ENCODE measurements around the gene AKR1D1. TPM values are rescaled to one million over a fixed set of nuclear protein-coding genes. Genes with fewer than 3 reads are reported as not detected.
A peak's percentile ranks its signal among the peaks of the same experiment; 100 is the strongest.

Gene AKR1D1
- total and polyA plus RNA-seq, 2 donors (not counting 1 experiment from before 2014, with no cell fraction given) = not detected

DNA sequence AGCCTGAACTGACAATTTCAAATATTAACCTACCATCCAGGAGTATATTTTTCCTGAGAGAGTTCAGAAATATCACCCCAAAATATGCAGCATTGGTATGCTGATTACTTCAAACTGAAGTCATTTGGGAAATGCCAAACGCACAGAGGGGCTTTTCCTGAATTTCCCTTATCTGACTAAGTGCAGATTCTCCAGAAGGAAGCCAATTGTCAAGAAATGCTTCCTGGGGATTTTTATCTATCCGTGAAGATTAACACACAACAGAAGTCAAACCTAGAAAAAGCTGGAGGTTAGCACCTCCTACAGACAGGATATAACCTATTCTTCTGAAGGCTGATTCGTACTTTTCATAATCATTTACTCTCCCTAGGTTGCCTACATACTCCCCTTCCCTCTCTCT, 91.0 kb downstream of the AKR1D1 start:
- no peak overlapping the region for H3K27ac ChIP-seq (ENCODE audit: insufficient read depth, low read length)
- H4K20me1 ChIP-seq (ENCODE audit: control insufficient read depth, extremely low read depth, insufficient read depth, low read length) = no peaks in the 10 kb centered on the region
- no peak overlapping the region for H2AFZ ChIP-seq (ENCODE audit: low read length)
- H3K79me2 ChIP-seq (ENCODE audit: control insufficient read depth, insufficient read depth, low read length) = no peaks in the 10 kb centered on the region
- peak in 1 of 2 donors; percentile 10 for DNase-seq (ENCODE audit: low read depth in 2 of 2)
- no peaks in the 10 kb centered on the region for H3K36me3 ChIP-seq (ENCODE audit: control insufficient read depth, insufficient read depth, low read length)
- H3K4me1 ChIP-seq (ENCODE audit: control insufficient read depth, extremely low read depth, insufficient read depth, low read length) = no peaks in the 10 kb centered on the region
- H3K9me3 ChIP-seq (ENCODE audit: control insufficient read depth, insufficient read depth, low read depth, low read length) = no peaks in the 10 kb centered on the region
- TF ChIP-seq, protein P1, sequence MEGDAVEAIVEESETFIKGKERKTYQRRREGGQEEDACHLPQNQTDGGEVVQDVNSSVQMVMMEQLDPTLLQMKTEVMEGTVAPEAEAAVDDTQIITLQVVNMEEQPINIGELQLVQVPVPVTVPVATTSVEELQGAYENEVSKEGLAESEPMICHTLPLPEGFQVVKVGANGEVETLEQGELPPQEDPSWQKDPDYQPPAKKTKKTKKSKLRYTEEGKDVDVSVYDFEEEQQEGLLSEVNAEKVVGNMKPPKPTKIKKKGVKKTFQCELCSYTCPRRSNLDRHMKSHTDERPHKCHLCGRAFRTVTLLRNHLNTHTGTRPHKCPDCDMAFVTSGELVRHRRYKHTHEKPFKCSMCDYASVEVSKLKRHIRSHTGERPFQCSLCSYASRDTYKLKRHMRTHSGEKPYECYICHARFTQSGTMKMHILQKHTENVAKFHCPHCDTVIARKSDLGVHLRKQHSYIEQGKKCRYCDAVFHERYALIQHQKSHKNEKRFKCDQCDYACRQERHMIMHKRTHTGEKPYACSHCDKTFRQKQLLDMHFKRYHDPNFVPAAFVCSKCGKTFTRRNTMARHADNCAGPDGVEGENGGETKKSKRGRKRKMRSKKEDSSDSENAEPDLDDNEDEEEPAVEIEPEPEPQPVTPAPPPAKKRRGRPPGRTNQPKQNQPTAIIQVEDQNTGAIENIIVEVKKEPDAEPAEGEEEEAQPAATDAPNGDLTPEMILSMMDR (conservative IDR thresholded peaks at IDR 0.05 in 1 of 2, IDR thresholded peaks at IDR 0.05 in 1 of 2; ENCODE audit: low read depth in 1 of 2, low read length in 2 of 2) = no peak
- TF ChIP-seq EZH2 (IDR thresholded peaks at IDR 0.05; ENCODE audit: low read length, missing control alignments) = no peak
- H3K4me2 ChIP-seq (ENCODE audit: extremely low read depth, insufficient read depth, low read length) = no peak overlapping the region
- H3K27me3 ChIP-seq (ENCODE audit: control insufficient read depth, insufficient read depth, low read length) = no peaks in the 10 kb centered on the region
- H3K9ac ChIP-seq (ENCODE audit: insufficient read depth, low read length) = no peak overlapping the region
- H3K4me3 ChIP-seq (replicated peaks in 1 of 4; ENCODE audit: control extremely low read depth in 1 of 4, insufficient read depth in 1 of 4, low read depth in 3 of 4, low read length in 4 of 4) = no peak overlapping the region

DNA sequence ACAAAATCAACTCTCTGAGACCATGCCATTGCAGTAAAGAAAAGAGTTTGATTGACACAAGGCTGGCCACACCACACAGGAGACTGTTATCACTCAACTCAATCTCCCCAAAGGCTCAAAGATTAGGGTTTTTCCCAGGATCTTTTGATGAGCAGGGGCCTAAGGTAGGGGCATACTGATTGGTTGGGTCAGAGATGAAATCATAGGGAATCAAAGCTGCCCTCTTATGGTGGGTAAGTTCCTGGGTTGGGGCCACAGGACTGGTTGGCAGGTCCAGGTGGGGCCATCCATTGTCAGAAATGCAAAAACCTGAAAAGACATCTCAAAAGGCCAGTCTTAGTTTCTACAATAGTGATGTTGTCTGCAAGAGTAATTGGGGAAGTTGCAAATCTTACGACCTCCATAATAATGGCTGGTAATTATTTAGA, 91.6 kb downstream of the AKR1D1 start:
- no peak overlapping the region for H3K4me2 ChIP-seq (ENCODE audit: extremely low read depth, insufficient read depth, low read length)
- H3K27ac ChIP-seq (ENCODE audit: insufficient read depth, low read length) = no peak overlapping the region
- no peaks in the 10 kb centered on the region for H3K36me3 ChIP-seq (ENCODE audit: control insufficient read depth, insufficient read depth, low read length)
- no peak overlapping the region for H3K4me3 ChIP-seq (replicated peaks in 1 of 4; ENCODE audit: control extremely low read depth in 1 of 4, insufficient read depth in 1 of 4, low read depth in 3 of 4, low read length in 4 of 4)
- no peak for DNase-seq (ENCODE audit: low read depth in 2 of 2)
- no peak overlapping the region for H2AFZ ChIP-seq (ENCODE audit: low read length)
- TF ChIP-seq, protein P1 (conservative IDR thresholded peaks at IDR 0.05 in 1 of 2, IDR thresholded peaks at IDR 0.05 in 1 of 2; ENCODE audit: low read depth in 1 of 2, low read length in 2 of 2) = no peak
- TF ChIP-seq EZH2 (IDR thresholded peaks at IDR 0.05; ENCODE audit: low read length, missing control alignments) = no peak
- H3K4me1 ChIP-seq (ENCODE audit: control insufficient read depth, extremely low read depth, insufficient read depth, low read length) = no peaks in the 10 kb centered on the region
- H3K9me3 ChIP-seq (ENCODE audit: control insufficient read depth, insufficient read depth, low read depth, low read length) = no peaks in the 10 kb centered on the region
- H3K27me3 ChIP-seq (ENCODE audit: control insufficient read depth, insufficient read depth, low read length) = no peaks in the 10 kb centered on the region
- no peaks in the 10 kb centered on the region for H4K20me1 ChIP-seq (ENCODE audit: control insufficient read depth, extremely low read depth, insufficient read depth, low read length)
- no peak overlapping the region for H3K9ac ChIP-seq (ENCODE audit: insufficient read depth, low read length)
- H3K79me2 ChIP-seq (ENCODE audit: control insufficient read depth, insufficient read depth, low read length) = no peaks in the 10 kb centered on the region

Other genes with a start within 250 kb of the AKR1D1 start
- gene DGKI, start 229.5 kb upstream of the AKR1D1 start, total RNA-seq = 1.3 and 2.1 TPM in 2 replicates
- 0.74 and 0.84 TPM in 2 replicates for gene DGKI, start 229.5 kb upstream of the AKR1D1 start, polyA plus RNA-seq
- gene CREB3L2, start 74.4 kb upstream of the AKR1D1 start, total RNA-seq = 12.6 and 39.3 TPM in 2 replicates
- 57.9 and 63.7 TPM in 2 replicates for gene CREB3L2, start 74.4 kb upstream of the AKR1D1 start, polyA plus RNA-seq